ENCODE results near the gene MPO. TPM values are rescaled to one million over a fixed set of nuclear protein-coding genes. Genes with fewer than 3 reads are reported as not detected.

Gene MPO
- total and polyA plus RNA-seq, 7 donors, result 0.11 to 0.95 (median 0.38) TPM

GRCh38 chr17:58253082-58253481 is 27.7 kb downstream of the MPO start:
- intact Hi-C loops (cut with DNase I), result no loop called here
- no peak for DNase-seq

DNA sequence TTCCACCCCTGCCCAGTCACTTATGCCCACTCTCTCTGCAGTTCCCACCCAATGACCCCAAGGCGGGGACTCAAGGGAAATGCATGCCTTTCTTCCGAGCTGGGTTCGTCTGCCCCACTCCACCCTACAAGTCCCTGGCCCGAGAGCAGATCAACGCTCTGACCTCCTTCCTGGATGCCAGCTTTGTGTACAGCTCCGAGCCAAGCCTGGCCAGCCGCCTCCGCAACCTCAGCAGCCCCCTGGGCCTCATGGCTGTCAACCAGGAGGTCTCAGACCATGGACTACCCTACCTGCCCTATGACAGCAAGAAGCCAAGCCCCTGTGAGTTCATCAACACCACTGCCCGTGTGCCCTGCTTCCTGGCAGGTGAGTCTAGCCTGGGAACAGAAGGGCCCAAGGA is 28.6 kb downstream of the MPO start:
- Histone ChIP-seq H3K4me1 (peaks cover 8% of the 10 kb centered on the region), H3K9me3 (no peaks in the 10 kb centered on the region), H3K36me3 (ENCODE audit: insufficient read depth in 1 of 2, low read depth in 1 of 2) (no peaks in the 10 kb centered on the region), H3K27me3 (ENCODE audit: insufficient read depth in 3 of 3, low read length in 2 of 3) (peaks cover 1 to 33% (median 2%) of the 10 kb centered on the region in 3 donors), H3K4me3 (no peak overlapping the region), H3K27ac (no peak overlapping the region)
- TF ChIP-seq, protein P1, sequence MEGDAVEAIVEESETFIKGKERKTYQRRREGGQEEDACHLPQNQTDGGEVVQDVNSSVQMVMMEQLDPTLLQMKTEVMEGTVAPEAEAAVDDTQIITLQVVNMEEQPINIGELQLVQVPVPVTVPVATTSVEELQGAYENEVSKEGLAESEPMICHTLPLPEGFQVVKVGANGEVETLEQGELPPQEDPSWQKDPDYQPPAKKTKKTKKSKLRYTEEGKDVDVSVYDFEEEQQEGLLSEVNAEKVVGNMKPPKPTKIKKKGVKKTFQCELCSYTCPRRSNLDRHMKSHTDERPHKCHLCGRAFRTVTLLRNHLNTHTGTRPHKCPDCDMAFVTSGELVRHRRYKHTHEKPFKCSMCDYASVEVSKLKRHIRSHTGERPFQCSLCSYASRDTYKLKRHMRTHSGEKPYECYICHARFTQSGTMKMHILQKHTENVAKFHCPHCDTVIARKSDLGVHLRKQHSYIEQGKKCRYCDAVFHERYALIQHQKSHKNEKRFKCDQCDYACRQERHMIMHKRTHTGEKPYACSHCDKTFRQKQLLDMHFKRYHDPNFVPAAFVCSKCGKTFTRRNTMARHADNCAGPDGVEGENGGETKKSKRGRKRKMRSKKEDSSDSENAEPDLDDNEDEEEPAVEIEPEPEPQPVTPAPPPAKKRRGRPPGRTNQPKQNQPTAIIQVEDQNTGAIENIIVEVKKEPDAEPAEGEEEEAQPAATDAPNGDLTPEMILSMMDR (IDR thresholded peaks at IDR 0.05), result no peak
- no peak for DNase-seq
- WGBS, 3 donors, result 47 to 57% (median 50%) methylated on average over 9 of the region's 9 CpGs
- ATAC-seq, result no peak
- intact Hi-C loops (cut with DNase I), result no loop called here

More at GRCh38 chr17:58253082-58253481, 27.7 kb downstream of the MPO start:
- peaks cover 1 to 33% (median 2%) of the 10 kb centered on the region in 3 donors for H3K27me3 ChIP-seq (ENCODE audit: insufficient read depth in 3 of 3, low read length in 2 of 3)
- TF ChIP-seq, protein P1 (IDR thresholded peaks at IDR 0.05), result no peak
- H3K4me3 ChIP-seq, result no peak overlapping the region
- WGBS, 3 donors, result 69 to 74% (median 72%) methylated on average over 3 of the region's 3 CpGs
- no peaks in the 10 kb centered on the region for H3K9me3 ChIP-seq
- no peak overlapping the region for H3K27ac ChIP-seq
- peaks cover 8% of the 10 kb centered on the region for H3K4me1 ChIP-seq
- no peaks in the 10 kb centered on the region for H3K36me3 ChIP-seq (ENCODE audit: insufficient read depth in 1 of 2, low read depth in 1 of 2)
- no peak for ATAC-seq

GRCh38 chr17:58250344-58251011 is 30.3 kb downstream of the MPO start:
- Histone ChIP-seq H3K4me1 (peaks cover 8% of the 10 kb centered on the region), H3K9me3 (no peaks in the 10 kb centered on the region), H3K27me3 (ENCODE audit: insufficient read depth in 3 of 3, low read length in 2 of 3) (peaks cover 0 to 27% (median 1%) of the 10 kb centered on the region in 3 donors), H3K36me3 (ENCODE audit: insufficient read depth in 1 of 2, low read depth in 1 of 2) (no peaks in the 10 kb centered on the region), H3K4me3 (no peak overlapping the region), H3K27ac (no peak overlapping the region)
- intact Hi-C loops (cut with DNase I), result no loop called here
- DNase-seq (no peak), ATAC-seq (no peak)
- TF ChIP-seq, protein P1 (IDR thresholded peaks at IDR 0.05), result no peak
- 86 to 90% (median 90%) methylated on average over 12 of the region's 12 CpGs for WGBS, 3 donors

DNA sequence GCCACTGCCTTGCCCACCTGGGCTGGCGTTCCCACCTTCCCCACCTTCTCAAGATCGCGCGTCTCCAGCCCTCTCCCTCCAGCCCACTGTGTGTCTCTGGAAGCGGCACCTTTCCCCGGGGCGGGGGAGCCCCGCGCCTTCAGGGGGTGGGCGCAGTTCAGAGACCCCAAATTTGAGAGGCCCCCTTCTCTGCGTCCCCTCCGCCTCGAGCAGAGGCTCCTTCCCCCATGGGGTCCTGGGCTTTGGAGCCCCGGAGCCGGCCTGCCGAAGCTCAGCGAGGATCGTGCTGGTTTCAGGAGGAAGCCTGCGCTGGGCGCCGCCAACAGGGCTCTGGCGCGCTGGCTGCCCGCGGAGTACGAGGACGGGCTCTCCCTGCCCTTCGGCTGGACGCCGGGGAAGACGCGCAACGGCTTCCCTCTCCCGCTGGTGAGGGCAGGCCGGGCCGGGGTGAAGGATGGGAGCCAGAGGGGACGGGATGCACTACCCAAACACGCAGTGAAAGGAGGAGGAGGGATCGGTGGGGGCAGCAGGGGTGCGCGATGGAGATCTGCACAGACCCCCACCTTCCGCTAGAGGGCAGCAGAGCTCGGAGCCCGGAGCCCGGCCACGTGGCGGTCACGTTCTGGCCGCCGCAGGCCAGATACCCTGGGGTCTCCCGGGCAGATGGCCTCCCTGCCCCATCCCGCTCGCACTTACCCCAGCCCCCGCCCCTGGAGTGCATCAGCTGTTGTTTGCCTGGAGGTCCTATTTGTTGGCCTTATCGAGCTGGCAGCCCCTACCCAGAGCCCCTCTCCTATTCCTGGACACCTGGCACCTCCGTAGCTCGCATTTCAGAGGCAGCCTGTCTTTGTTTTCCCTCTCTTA is 31.2 kb downstream of the MPO start:
- intact Hi-C loops (cut with DNase I), result loop anchor here in 1 of 2 donors (1.0 to 2.0 kb wide), 2 partner anchors 34 to 167 kb away; partner anchors contain the start of gene RNF43
- H3K4me1 ChIP-seq, result peaks cover 8% of the 10 kb centered on the region
- peaks cover 0 to 21% (median 2%) of the 10 kb centered on the region in 3 donors for H3K27me3 ChIP-seq (ENCODE audit: insufficient read depth in 3 of 3, low read length in 2 of 3)
- WGBS, 3 donors, result 3 to 4% (median 3%) methylated on average over 49 to 57 of the region's 57 CpGs
- no peak overlapping the region for H3K27ac ChIP-seq
- ATAC-seq (peak; percentile 90 to 98 (median 93)), DNase-seq (peak; percentile 72 to 80)
- peak overlapping the region; percentile 64 for H3K4me3 ChIP-seq
- H3K36me3 ChIP-seq (ENCODE audit: insufficient read depth in 1 of 2, low read depth in 1 of 2), result no peaks in the 10 kb centered on the region
- H3K9me3 ChIP-seq, result no peaks in the 10 kb centered on the region
- TF ChIP-seq, protein P1 (IDR thresholded peaks at IDR 0.05), result peak; percentile 88
